GM12878 (cell line): ENCODE measurements around the gene SIDT1. TPM values are rescaled to one million over a fixed set of nuclear protein-coding genes. Genes with fewer than 3 reads are reported as not detected.

Experiments
- ATAC-seq: fragments of 200-7000 bp; cut with Tn5 transposase; 3 replicates; pipeline ENCODE4 v1.9.1; 2020; ENCODE audit warnings: mild to moderate bottlenecking, moderate library complexity
- BruUV-seq: library from RNA; stranded (reverse); fragments of 400-500 nt; replicated peaks from 2 replicates; lab custom pipeline; 2021; lab: Mats Ljungman, UMichigan
- CTCF ChIA-PET: fragments of 300-600 bp; sonication (Branson Sonifier 250); formaldehyde crosslinking; extraction: SDS; loops from one replicate; lab custom pipeline; 2021; ENCODE audit warnings: inconsistent platforms; lab: Yijun Ruan, JAX
- POLR2A ChIA-PET: fragments of 350-600 bp; formaldehyde crosslinking; extraction: SDS; loops from one replicate; lab custom pipeline; 2021; ENCODE audit warnings: inconsistent platforms; lab: Charles Lee
- RAD21 ChIA-PET: fragments of 300-600 bp; sonication (Branson Sonifier 250); formaldehyde crosslinking; loops from one replicate; lab custom pipeline; 2023; ENCODE audit warnings: antibody characterized with exemption; ENCODE audit not compliant: unreplicated experiment; lab: Charles Lee
- SMC1A ChIA-PET: fragments of 300-600 bp; sonication (Branson Sonifier 250); formaldehyde crosslinking; loops from one replicate; lab custom pipeline; 2023; ENCODE audit not compliant: unreplicated experiment, uncharacterized antibody; lab: Charles Lee
- DNase-seq: peaks from one replicate; pipeline ENCODE4 v3.0.0-alpha.2; 2011; ENCODE audit warnings: low read depth, low spot score
- FAIRE-seq: peaks from 3 replicates; lab custom pipeline; 2011; peaks lifted over from hg19 to GRCh38; lab: Jason Lieb, UNC
- H2AFZ ChIP-seq: 2 replicates; pipeline ENCODE4 v1.6.0; 2011; ENCODE audit warnings: low read depth, low read length, control low read depth; ENCODE audit not compliant: control insufficient read depth
- H3K27ac ChIP-seq: 2 replicates; pipeline ENCODE4 v1.5.1; 2011; ENCODE audit warnings: control low read depth; ENCODE audit not compliant: control insufficient read depth, insufficient read depth
- H3K27me3 ChIP-seq, 2 experiments: replicated peaks in 1 of 2; 2 replicates each; pipeline versions ENCODE4 v1.6.0 to v1.6.1; 2011; ENCODE audit warnings: low read length in 1 of 2; ENCODE audit not compliant: control insufficient read depth in 2 of 2, insufficient read depth in 2 of 2
- H3K36me3 ChIP-seq, 2 experiments: 2 replicates each; pipeline ENCODE4 v1.5.1; 2011; ENCODE audit warnings: low read length in 1 of 2; ENCODE audit not compliant: control insufficient read depth in 2 of 2, insufficient read depth in 2 of 2
- H3K4me1 ChIP-seq: 2 replicates; pipeline ENCODE4 v1.6.1; 2011; ENCODE audit warnings: mild to moderate bottlenecking, low read length, moderate library complexity, mixed read lengths; ENCODE audit not compliant: control insufficient read depth, insufficient read depth
- H3K4me2 ChIP-seq: 2 replicates; pipeline ENCODE4 v1.6.0; 2011; ENCODE audit warnings: control low read depth; ENCODE audit not compliant: control insufficient read depth, insufficient read depth
- H3K4me3 ChIP-seq: fragments of 200-600 bp; sonication (generic); 2 replicates; pipeline ENCODE4 v1.5.1; 2016
- H3K79me2 ChIP-seq: 2 replicates; pipeline ENCODE4 v1.6.0; 2011; ENCODE audit warnings: low read length; ENCODE audit not compliant: control insufficient read depth, insufficient read depth
- H3K9ac ChIP-seq: 2 replicates; pipeline ENCODE4 v1.8.0; 2011; ENCODE audit warnings: low read length, control low read depth, mixed read lengths; ENCODE audit not compliant: control insufficient read depth, insufficient read depth
- H3K9me3 ChIP-seq: replicated peaks from 3 replicates; pipeline ENCODE4 v1.5.1; 2011; ENCODE audit warnings: mild to moderate bottlenecking, low read length; ENCODE audit not compliant: control insufficient read depth, insufficient read depth
- H4K20me1 ChIP-seq: 2 replicates; pipeline ENCODE4 v1.6.0; 2011; ENCODE audit not compliant: control insufficient read depth, insufficient read depth
- ESRRA ChIP-seq: IDR thresholded peaks from 2 replicates; pipeline ENCODE4 v1.6.1; 2012; ENCODE audit warnings: mild to moderate bottlenecking, low read length, improper control_type of control experiment
- IRF4 ChIP-seq: IDR thresholded peaks from 2 replicates; pipeline ENCODE4 v1.6.1; 2011; ENCODE audit warnings: low read depth, low read length
- LARP7 ChIP-seq: fragments of 450-650 bp; IDR thresholded peaks from 2 replicates; pipeline ENCODE4 v1.6.1; 2017; ENCODE audit warnings: mild to moderate bottlenecking
- POLR2A ChIP-seq: IDR thresholded peaks from 2 replicates; pipeline ENCODE4 v1.6.1; 2011; ENCODE audit warnings: low read depth, mild to moderate bottlenecking, low read length
- POLR2AphosphoS5 ChIP-seq: IDR thresholded peaks from 2 replicates; pipeline ENCODE4 v1.6.1; 2011; ENCODE audit warnings: mild to moderate bottlenecking, low read length, inconsistent platforms
- SPI1 ChIP-seq: IDR thresholded peaks from 2 replicates; pipeline ENCODE4 v1.6.1; 2011; ENCODE audit warnings: low read depth, mild to moderate bottlenecking, low read length, moderate library complexity, borderline replicate concordance; ENCODE audit not compliant: insufficient read depth
- SREBF1 ChIP-seq: IDR thresholded peaks from 2 replicates; pipeline ENCODE4 v1.6.1; 2012; ENCODE audit warnings: mild to moderate bottlenecking, low read length
- SREBF2 ChIP-seq: IDR thresholded peaks from 2 replicates; pipeline ENCODE4 v1.6.1; 2012; ENCODE audit warnings: mild to moderate bottlenecking, low read length
- STAT1 ChIP-seq: fragments of 450-650 bp; conservative IDR thresholded peaks from 2 replicates; pipeline ENCODE4 v1.6.1; 2014; ENCODE audit warnings: antibody characterized with exemption, mild to moderate bottlenecking
- TCF12 ChIP-seq: IDR thresholded peaks from 2 replicates; pipeline ENCODE4 v1.6.1; 2011; ENCODE audit warnings: low read depth, mild to moderate bottlenecking, low read length
- ZZZ3 ChIP-seq: IDR thresholded peaks from 2 replicates; pipeline ENCODE4 v1.6.1; 2011; ENCODE audit warnings: low read depth; ENCODE audit not compliant: control insufficient read depth, insufficient read length
- WGBS: methylation state at CpG from one replicate; pipeline ENCODE4 v1.1.6; 2016; ENCODE audit warnings: low lambda C conversion rate; ENCODE audit not compliant: insufficient replicate concordance, insufficient coverage; ENCODE audit errors: missing lambda C conversion rate; 5-methylcytosine and 5-hydroxymethylcytosine counted together
- in situ Hi-C: fragments of 300-500 bp; cut with MboI; formaldehyde crosslinking; loops from 9 replicates; pipeline ENCODE4 v1.14.3; 2018; ENCODE audit warnings: mixed read lengths
- intact Hi-C: fragments of 100-400 bp; cut with micrococcal nuclease; formaldehyde crosslinking; loops from one replicate; pipeline ENCODE4 v1.14.2; 2022; ENCODE audit not compliant: unreplicated experiment
- polyA plus RNA-seq, 11 experiments: library from polyadenylated mRNA; depleted of rRNA in 4 of 11; unstranded in 6 of 11; stranded (reverse) in 5 of 11; fragments of >200 nt; fragmentation: Nextera tagmentation in 4 of 11; fragmentation: Illumina TruSeq in 1 of 11; extraction: Ambion mirVana in 4 of 11; extraction: Trizol in 1 of 11; gene quantifications; 1 replicate in 1 of 11; 2 replicates in 10 of 11; pipeline versions ENCODE4 v1.2.1 to v1.2.3, GENCODE V29; 2011 to 2016; ENCODE audit warnings: inconsistent platforms in 2 of 11, missing spikeins in 2 of 11, low read depth in 1 of 11
- total RNA-seq, 4 experiments: library from RNA; depleted of rRNA in 3 of 4; stranded (reverse); fragments of >200 nt in 3 of 4; fragmentation: Illumina TruSeq in 1 of 4; extraction: Trizol in 1 of 4; gene quantifications; 2 replicates each; pipeline versions ENCODE4 v1.2.1 to v1.2.3, GENCODE V29; 2013 to 2021
- TF ChIP-seq, protein P1 (sequence below): fragments of 450-650 bp; IDR thresholded peaks from 2 replicates; pipeline ENCODE4 v1.6.1; 2017; ENCODE audit warnings: mild to moderate bottlenecking, low read depth, inconsistent platforms; ENCODE audit not compliant: poor library complexity, severe bottlenecking
- TF ChIP-seq, protein P2 (sequence below): fragments of 450-650 bp; IDR thresholded peaks from 2 replicates; pipeline ENCODE4 v1.6.1; 2016; ENCODE audit warnings: mild to moderate bottlenecking
- TF ChIP-seq, protein P3 (sequence below), 3 experiments: IDR thresholded peaks in 2 of 3; conservative IDR thresholded peaks in 1 of 3; 2 replicates each; pipeline ENCODE4 v1.5.1; 2011; ENCODE audit warnings: low read depth in 3 of 3, low read length in 3 of 3, mild to moderate bottlenecking in 3 of 3, control low read depth in 2 of 3, moderate library complexity in 2 of 3, inconsistent platforms in 1 of 3, mixed read lengths in 1 of 3; ENCODE audit not compliant: control insufficient read depth in 2 of 3, insufficient read depth in 1 of 3; ENCODE audit errors: extremely low read depth in 1 of 3
- TF ChIP-seq, protein P4 (sequence below): fragments of 450-650 bp; IDR thresholded peaks from 2 replicates; pipeline ENCODE4 v1.6.1; 2018; ENCODE audit warnings: mild to moderate bottlenecking, low read depth, moderate library complexity; ENCODE audit not compliant: partially characterized antibody

The SIDT1 gene
- total and polyA plus RNA-seq, 10 of the 15 experiments (the other 5 are each of a cell fraction or from before 2014, with no cell fraction given), result 3.0 to 45.0 (median 26.6) TPM

DNA sequence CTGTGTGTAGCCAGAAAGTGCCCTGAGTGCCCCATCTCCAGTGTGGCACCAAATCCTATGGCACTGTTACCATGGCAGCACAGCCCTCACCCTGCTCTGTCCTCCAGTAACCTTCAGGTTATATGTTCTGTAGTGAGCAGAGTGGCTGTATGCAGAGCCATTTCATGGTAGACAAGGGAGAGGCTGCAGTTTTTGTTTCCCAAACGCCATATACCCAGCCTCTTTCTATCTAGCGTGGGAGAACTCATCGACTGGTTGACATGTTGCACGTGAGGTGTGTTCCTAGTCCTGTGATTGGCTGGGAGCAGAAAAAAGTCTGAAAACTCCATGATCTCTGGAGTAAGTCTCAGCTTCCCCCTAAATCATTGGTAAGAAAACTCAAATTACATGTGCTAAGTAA lies 2.0 kb downstream of the SIDT1 start (continued):
- TF ChIP-seq POLR2A (peak; percentile 42; the same call in 1 of the 2 replicates), LARP7 (no peak), POLR2AphosphoS5 (peak; percentile 30; the same call in 1 of the 2 replicates)

DNA sequence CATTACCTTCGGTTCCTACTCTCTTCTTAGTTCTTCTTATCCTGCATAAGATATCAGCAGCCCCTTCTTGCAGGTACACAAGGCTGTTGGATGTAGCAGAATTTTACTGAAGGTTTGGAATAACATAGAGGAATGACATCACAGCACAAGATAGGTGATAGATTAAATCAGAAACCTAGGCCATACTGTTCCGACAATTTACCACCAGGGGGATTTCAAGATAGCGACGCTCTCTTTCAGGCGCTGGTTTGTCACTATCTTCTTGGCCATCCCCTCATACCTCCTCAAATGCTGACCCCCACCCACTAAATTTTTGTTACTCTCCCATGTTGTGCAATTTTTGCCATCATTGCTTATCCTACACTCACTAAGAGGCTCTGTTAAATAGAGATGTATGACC lies 3.5 kb downstream of the SIDT1 start:
- 89% methylated on average over 5 of the region's 5 CpGs for WGBS
- intact Hi-C loops, result loop anchor here (1.0 to 10.0 kb wide), 3 partner anchors 10 to 299 kb away; partner anchors contain the start of gene GRAMD1C
- peaks cover 81% of the 10 kb centered on the region for H3K79me2 ChIP-seq
- ChIA-PET CTCF (interaction anchor here (0.6 to 5.1 kb wide), 15 partner anchors 9 to 209 kb away, joined by 3 to 74 read pairs (median 5); partner anchors contain the start of genes NAA50 and SPICE1), RAD21 (interaction anchor here (0.6 to 5.4 kb wide), 7 partner anchors 11 to 209 kb away, joined by 3 to 35 read pairs (median 8); partner anchors contain the start of gene SPICE1), SMC1A (interaction anchor here (0.7 to 3.8 kb wide), 12 partner anchors 11 to 209 kb away, joined by 3 to 39 read pairs (median 8); partner anchors contain the start of gene SPICE1), POLR2A (interaction anchor here (1.5 to 2.0 kb wide), 3 partner anchors 11 to 23 kb away, joined by 4 to 10 read pairs (median 9); partner anchors contain the start of gene SPICE1)
- H3K4me3 ChIP-seq, result peak overlapping the region; percentile 97
- peaks cover 6% of the 10 kb centered on the region for H3K4me1 ChIP-seq
- DNase-seq (no peak), FAIRE-seq (no peak), ATAC-seq (peak; percentile 29)
- in situ Hi-C loops, result no loop called here
- H3K27me3 ChIP-seq, result no peaks in the 10 kb centered on the region
- peak overlapping the region; percentile 61 for H3K4me2 ChIP-seq
- peak overlapping the region; percentile 9; the same call in 1 of the 2 replicates for H3K27ac ChIP-seq
- peaks cover 5% of the 10 kb centered on the region for H3K9me3 ChIP-seq
- peaks cover 2% of the 10 kb centered on the region; the same call in 1 of the 2 replicates for H4K20me1 ChIP-seq
- peaks cover 0 to 12% of the 10 kb centered on the region in 2 experiments; a peak in 3 of 4 replicates for H3K36me3 ChIP-seq
- 0 out of 2 replicates have a peak overlapping the region, but pooled peaks have one; percentile 19 for H3K9ac ChIP-seq
- no TSS peak for BruUV-seq
- H2AFZ ChIP-seq, result no peak overlapping the region
- TF ChIP-seq TCF12, result no peak
- TF ChIP-seq, protein P1, sequence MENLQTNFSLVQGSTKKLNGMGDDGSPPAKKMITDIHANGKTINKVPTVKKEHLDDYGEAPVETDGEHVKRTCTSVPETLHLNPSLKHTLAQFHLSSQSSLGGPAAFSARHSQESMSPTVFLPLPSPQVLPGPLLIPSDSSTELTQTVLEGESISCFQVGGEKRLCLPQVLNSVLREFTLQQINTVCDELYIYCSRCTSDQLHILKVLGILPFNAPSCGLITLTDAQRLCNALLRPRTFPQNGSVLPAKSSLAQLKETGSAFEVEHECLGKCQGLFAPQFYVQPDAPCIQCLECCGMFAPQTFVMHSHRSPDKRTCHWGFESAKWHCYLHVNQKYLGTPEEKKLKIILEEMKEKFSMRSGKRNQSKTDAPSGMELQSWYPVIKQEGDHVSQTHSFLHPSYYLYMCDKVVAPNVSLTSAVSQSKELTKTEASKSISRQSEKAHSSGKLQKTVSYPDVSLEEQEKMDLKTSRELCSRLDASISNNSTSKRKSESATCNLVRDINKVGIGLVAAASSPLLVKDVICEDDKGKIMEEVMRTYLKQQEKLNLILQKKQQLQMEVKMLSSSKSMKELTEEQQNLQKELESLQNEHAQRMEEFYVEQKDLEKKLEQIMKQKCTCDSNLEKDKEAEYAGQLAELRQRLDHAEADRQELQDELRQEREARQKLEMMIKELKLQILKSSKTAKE, result no peak
- TF ChIP-seq, protein P2, sequence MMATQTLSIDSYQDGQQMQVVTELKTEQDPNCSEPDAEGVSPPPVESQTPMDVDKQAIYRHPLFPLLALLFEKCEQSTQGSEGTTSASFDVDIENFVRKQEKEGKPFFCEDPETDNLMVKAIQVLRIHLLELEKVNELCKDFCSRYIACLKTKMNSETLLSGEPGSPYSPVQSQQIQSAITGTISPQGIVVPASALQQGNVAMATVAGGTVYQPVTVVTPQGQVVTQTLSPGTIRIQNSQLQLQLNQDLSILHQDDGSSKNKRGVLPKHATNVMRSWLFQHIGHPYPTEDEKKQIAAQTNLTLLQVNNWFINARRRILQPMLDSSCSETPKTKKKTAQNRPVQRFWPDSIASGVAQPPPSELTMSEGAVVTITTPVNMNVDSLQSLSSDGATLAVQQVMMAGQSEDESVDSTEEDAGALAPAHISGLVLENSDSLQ, result no peak
- no peak for TF ChIP-seq STAT1
- TF ChIP-seq SPI1, result no peak
- TF ChIP-seq IRF4, result no peak
- TF ChIP-seq, protein P3, sequence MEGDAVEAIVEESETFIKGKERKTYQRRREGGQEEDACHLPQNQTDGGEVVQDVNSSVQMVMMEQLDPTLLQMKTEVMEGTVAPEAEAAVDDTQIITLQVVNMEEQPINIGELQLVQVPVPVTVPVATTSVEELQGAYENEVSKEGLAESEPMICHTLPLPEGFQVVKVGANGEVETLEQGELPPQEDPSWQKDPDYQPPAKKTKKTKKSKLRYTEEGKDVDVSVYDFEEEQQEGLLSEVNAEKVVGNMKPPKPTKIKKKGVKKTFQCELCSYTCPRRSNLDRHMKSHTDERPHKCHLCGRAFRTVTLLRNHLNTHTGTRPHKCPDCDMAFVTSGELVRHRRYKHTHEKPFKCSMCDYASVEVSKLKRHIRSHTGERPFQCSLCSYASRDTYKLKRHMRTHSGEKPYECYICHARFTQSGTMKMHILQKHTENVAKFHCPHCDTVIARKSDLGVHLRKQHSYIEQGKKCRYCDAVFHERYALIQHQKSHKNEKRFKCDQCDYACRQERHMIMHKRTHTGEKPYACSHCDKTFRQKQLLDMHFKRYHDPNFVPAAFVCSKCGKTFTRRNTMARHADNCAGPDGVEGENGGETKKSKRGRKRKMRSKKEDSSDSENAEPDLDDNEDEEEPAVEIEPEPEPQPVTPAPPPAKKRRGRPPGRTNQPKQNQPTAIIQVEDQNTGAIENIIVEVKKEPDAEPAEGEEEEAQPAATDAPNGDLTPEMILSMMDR (IDR thresholded peaks at IDR 0.05 in 2 of 3, conservative IDR thresholded peaks at IDR 0.05 in 1 of 3; ENCODE audit: control insufficient read depth in 2 of 3, extremely low read depth in 1 of 3, insufficient read depth in 1 of 3, low read depth in 3 of 3, low read length in 3 of 3), result peak; percentile 38 to 64 (median 47)
- TF ChIP-seq SREBF2, result no peak
- TF ChIP-seq, protein P4, sequence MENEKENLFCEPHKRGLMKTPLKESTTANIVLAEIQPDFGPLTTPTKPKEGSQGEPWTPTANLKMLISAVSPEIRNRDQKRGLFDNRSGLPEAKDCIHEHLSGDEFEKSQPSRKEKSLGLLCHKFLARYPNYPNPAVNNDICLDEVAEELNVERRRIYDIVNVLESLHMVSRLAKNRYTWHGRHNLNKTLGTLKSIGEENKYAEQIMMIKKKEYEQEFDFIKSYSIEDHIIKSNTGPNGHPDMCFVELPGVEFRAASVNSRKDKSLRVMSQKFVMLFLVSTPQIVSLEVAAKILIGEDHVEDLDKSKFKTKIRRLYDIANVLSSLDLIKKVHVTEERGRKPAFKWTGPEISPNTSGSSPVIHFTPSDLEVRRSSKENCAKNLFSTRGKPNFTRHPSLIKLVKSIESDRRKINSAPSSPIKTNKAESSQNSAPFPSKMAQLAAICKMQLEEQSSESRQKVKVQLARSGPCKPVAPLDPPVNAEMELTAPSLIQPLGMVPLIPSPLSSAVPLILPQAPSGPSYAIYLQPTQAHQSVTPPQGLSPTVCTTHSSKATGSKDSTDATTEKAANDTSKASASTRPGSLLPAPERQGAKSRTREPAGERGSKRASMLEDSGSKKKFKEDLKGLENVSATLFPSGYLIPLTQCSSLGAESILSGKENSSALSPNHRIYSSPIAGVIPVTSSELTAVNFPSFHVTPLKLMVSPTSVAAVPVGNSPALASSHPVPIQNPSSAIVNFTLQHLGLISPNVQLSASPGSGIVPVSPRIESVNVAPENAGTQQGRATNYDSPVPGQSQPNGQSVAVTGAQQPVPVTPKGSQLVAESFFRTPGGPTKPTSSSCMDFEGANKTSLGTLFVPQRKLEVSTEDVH, result no peak
- TF ChIP-seq SREBF1, result no peak
- no peak for TF ChIP-seq ZZZ3
- no peak for TF ChIP-seq ESRRA
